Activated CD8-positive, alpha-beta memory T cell treated with anti-CD3 and anti-CD28 coated beads for 36 hours (primary cell): ENCODE measurements around the gene GRK7. TPM values are rescaled to one million over a fixed set of nuclear protein-coding genes. Genes with fewer than 3 reads are reported as not detected.
"Not testable (repeated sequence)": the region's sequence is repeated elsewhere in the genome, so short reads cannot be mapped to it uniquely, and the experiment has no call there.

Source experiments
- CTCF ChIA-PET: fragments of 350-600 bp; sonication (Branson Sonifier 250); formaldehyde crosslinking; loops from one replicate; lab custom pipeline; 2021; ENCODE audit warnings: antibody characterized with exemption; lab: Charles Lee
- POLR2A ChIA-PET: fragments of 350-600 bp; sonication (Branson Sonifier 250); formaldehyde crosslinking; loops from one replicate; lab custom pipeline; 2021; ENCODE audit warnings: antibody characterized with exemption; lab: Charles Lee
- total RNA-seq, 2 experiments: library from RNA; stranded (reverse); gene quantifications; one replicate each; pipeline ENCODE4 v1.2.3, GENCODE V29; 2021

GRK7 gene
- total RNA-seq, 2 experiments from 2014 or later = 0.04 TPM; not detected in 1

- POLR2A ChIA-PET = no interaction called here
- CTCF ChIA-PET = no interaction called here
Observed at GRCh38 chr3:141784531-141784930, 21.3 kb downstream of the GRK7 start.

- ChIA-PET CTCF (no interaction called here), POLR2A (no interaction called here)
Observed at GRCh38 chr3:141788149-141788548, 24.9 kb downstream of the GRK7 start.

GRCh38 chr3:141788750-141789149 lies 25.5 kb downstream of the GRK7 start:
- CTCF ChIA-PET, POLR2A ChIA-PET: not testable (repeated sequence)

DNA sequence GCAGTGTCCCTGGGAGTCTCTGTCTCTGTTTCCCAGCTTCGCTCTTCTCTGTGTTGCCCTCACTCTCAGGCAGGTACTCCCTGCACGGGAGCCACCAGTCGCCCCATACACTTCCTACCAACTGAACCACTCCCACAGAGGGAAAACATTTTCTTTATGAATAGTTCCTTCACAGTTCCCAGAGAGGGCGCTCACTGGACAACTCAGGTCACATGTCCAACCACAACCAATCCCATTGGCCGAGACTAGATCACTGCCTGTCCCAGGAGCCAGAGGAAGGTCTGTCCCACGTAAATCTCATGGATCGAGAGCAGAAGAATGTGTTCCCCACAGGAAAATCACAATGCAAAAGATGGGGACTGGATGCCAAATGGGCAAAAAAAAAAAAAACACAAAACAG lies 26.1 kb downstream of the GRK7 start:
- CTCF ChIA-PET = interaction anchor here (0.6 kb wide), 1 partner anchor 437 kb away, joined by 5 read pairs; no protein-coding TSS in a partner anchor
- POLR2A ChIA-PET = no interaction called here

GRCh38 chr3:141790171-141790570 lies 27.0 kb downstream of the GRK7 start:
- POLR2A ChIA-PET = no interaction called here
- CTCF ChIA-PET = interaction anchor here (0.7 kb wide), 1 partner anchor 8 kb away, joined by 3 read pairs; no protein-coding TSS in a partner anchor

DNA sequence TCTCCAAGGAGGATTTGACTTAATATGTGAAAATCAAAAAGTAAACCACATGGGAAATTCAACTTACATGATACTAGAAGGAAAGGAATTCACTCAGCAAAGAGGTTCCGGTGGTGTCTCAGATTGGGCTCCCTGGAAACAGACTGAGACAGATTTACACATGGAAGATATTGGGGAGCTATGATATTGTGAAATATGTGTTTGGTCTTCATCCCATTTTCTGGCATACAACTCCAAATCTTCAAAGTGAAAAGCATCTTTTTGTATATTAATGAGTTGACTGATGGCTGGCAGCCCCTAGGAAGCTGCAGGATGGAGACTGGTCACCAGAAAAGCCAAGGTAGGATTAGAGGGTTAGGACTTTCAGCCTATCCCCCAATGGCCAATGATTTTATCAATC lies 29.3 kb downstream of the GRK7 start:
- POLR2A ChIA-PET = no interaction called here
- CTCF ChIA-PET = interaction anchor here (0.7 kb wide), 1 partner anchor 993 kb away, joined by 3 read pairs; no protein-coding TSS in a partner anchor

DNA sequence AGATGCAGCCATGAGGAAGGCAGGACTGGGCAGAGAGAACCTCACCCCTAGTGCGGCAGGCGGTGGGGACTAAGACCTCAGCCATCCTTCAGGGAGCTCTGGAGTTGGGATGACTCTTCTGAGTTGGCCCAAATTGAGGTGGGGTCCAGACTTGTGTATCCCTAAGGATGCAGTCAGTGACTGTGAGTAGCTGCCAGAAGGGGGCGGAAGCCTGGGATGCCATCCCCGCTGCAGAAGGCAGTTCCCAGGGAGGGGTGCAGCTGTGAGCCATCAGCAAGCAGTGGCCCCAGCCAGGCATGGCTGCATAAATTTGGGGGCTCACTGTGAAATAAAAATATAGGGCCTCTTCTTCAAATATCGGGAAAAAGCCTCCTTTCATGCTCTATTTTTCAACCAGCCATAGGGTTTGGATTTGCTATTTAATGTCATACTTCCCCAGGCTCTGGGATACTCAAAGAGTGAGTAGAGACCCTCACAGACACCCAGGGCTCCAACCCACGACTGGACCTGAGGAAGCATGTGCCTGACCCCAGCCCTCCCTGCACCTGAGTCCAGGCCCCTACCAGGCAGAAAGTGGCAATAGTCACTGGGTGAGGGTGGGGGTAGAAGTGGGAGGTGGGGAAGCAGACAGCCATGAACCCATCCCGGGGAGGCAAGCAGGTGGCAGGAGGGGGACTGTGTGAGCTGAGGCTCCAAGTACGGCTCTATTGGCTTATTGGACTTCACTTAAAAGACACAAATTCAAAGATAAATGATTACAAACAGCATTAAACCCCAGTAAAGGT lies 30.5 kb downstream of the GRK7 start:
- CTCF ChIA-PET = no interaction called here
- POLR2A ChIA-PET = interaction anchor here (0.5 kb wide), 1 partner anchor 59 kb away, joined by 5 read pairs; no protein-coding TSS in a partner anchor

DNA sequence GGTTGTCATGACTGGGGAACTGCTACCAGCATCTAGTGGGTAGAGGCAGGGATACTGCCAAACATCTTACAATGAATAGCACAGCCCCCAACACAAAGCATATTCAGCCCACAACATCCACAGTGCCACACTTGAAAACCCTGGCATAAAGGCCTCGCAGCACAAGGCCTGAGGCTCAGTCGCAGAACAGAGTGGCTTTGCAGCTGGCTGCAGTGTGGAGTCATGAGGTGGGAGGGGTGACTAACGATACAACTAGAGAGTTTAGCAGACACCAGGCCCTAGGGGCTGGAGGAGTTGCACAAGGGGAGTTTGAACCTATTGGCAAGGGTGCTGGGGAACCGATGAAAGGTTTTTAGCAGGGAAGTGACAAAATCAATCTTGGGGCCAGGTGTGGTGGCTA lies 32.1 kb downstream of the GRK7 start:
- ChIA-PET CTCF (interaction anchor here (0.6 to 1.5 kb wide), 3 partner anchors 9 to 80 kb away, joined by 3 read pairs; partner anchors contain the start of gene RNF7), POLR2A (no interaction called here)

DNA sequence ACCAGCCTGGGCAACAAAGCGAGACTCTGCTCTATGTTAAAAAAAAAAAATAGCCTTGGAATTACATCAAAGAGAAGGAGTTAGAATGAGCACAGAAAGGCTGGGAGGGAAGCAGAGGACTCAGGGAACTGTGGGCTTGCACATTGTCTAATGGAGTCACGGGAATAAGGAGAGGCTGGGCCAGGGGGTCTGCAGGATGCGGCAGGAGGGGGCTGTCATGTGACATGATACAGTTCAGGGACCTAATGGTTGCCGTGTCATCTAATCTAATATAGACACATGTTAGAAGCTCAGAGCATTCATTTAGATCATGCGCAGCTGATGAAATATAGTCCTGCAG lies 32.5 kb downstream of the GRK7 start:
- CTCF ChIA-PET = interaction anchor here (1.3 to 1.5 kb wide), 3 partner anchors 12 to 80 kb away, joined by 3 read pairs; partner anchors contain the start of gene RNF7

GRCh38 chr3:141796081-141796888 lies 33.1 kb downstream of the GRK7 start:
- ChIA-PET CTCF (interaction anchor here (0.6 to 2.6 kb wide), 6 partner anchors 13 to 192 kb away, joined by 3 to 9 read pairs (median 3); partner anchors contain the start of gene RNF7), POLR2A (interaction anchor here (0.5 to 3.2 kb wide), 6 partner anchors 13 to 206 kb away, joined by 3 to 25 read pairs (median 3); partner anchors contain the start of genes ATP1B3 and RNF7)

More for the DNA sequence above, 32.5 kb downstream of the GRK7 start:
- POLR2A ChIA-PET = interaction anchor here (0.5 to 3.2 kb wide), 2 partner anchors 81 to 206 kb away, joined by 3 to 25 read pairs; partner anchors contain the start of gene ATP1B3

DNA sequence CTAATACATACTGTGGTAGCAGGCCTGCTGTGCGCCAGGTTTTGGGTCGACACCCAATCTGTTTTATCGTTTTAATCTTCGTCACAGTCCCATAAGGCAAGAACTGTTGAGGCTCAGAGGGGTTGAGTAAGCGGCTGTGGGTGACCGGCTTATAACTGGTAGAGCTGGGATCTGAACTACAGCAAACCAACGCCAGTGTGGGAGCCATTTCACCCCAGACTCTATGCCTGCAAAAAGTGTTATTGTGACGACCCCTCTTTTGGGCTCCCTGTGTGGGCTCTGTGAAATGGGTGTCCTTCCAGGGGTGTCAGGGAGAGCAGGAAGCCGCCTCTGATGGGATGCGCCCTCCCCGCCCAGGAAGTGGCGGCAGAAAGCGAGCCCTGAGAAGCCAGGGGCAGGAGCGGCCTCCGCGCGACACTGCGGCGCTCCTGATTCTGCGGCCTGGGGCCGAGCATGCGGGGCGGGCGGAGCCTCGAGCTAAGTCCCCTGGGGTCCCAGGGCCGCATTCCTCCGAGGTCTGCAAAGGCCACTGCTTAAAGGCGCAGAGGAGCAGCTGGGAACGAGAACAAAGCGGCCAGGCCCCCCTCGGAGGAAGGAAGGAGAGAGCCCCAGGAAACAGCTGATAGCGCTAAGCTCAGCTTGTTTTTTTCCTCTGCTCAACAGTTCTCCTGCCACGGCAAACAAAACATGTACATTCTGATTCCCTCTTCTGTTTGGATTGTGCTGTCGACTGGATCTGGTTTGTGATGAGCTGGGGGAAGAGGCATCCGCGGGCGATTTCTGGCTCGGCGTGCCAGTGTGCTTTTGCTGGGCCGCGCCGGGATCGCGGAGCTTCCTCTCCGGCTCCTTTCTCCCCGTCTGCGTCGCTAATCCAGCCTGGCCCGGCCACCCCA lies 33.9 kb downstream of the GRK7 start:
- CTCF ChIA-PET = interaction anchor here (0.6 to 2.6 kb wide), 10 partner anchors 14 to 311 kb away, joined by 3 to 9 read pairs (median 3); partner anchors contain the start of genes ATP1B3 and RNF7
- POLR2A ChIA-PET = interaction anchor here (0.5 to 3.2 kb wide), 6 partner anchors 14 to 107 kb away, joined by 3 to 25 read pairs (median 9); partner anchors contain the start of genes ATP1B3 and RNF7

- POLR2A ChIA-PET = interaction anchor here (0.7 to 3.2 kb wide), 5 partner anchors 15 to 78 kb away, joined by 3 to 25 read pairs (median 3); partner anchors contain the start of genes ATP1B3 and RNF7
- CTCF ChIA-PET = interaction anchor here (0.6 to 2.6 kb wide), 7 partner anchors 7 to 312 kb away, joined by 3 to 9 read pairs (median 3); partner anchors contain the start of genes ATP1B3 and RNF7
Observed at GRCh38 chr3:141797819-141798447, 34.7 kb downstream of the GRK7 start.

DNA sequence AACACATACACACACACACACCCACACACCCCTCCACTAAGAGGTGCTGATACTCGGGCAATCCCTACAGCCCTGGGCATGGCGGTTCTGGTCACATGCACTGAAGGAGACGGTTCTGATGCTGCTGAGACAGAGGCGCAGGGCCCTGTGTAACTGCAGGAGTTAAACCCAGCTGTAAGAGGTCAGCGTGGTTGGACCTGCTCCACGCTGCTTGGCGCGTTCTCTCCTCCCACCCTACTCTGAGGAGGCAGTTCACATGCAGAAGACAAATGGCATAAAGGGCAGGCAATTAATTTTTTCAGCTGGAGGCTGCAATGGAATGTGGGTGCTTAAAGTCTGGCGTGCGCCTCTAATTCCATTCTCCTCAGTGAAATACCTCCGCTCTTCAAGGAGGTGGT lies 35.2 kb downstream of the GRK7 start:
- ChIA-PET POLR2A (interaction anchor here (0.7 to 3.2 kb wide), 2 partner anchors 42 to 78 kb away, joined by 3 to 25 read pairs; partner anchors contain the start of gene ATP1B3), CTCF (interaction anchor here (0.6 to 2.6 kb wide), 3 partner anchors 8 to 60 kb away, joined by 3 to 9 read pairs (median 6); partner anchors contain the start of gene RNF7)

DNA sequence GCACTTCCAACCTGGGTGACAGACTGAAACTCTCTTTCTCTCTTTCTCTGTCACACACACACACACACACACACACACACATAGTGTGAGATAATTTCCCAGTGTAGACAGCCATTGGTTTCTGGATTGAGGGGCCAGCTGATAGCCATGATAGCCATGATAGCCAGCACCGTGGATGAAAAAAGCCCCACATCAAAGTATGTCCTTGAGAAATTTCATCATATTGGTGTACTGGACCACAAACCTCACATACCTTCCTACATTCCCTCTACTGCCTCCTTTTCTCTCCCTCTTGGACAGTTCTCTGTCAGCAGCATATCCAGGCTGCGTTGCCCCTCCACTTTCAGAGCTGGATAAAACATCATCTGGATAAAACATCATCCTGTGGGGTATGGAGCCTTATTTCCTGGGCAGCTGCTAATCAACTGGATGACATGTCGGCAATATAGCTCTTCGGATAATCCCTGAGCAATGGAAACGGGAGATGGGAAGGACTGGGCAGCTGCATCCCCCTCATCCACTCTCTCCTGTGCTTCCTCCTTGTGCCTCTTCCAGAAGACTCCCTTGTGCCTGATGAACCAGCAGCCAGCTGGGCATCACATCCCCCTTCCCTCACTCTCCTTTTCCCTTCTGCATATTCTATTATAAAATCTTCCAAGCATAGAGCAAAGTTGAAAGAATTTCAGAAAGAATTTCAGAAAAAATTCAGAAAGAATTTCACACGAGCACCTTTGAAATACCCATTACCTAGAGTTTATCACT lies 39.3 kb downstream of the GRK7 start:
- ChIA-PET POLR2A (no interaction called here), CTCF (no interaction called here)

DNA sequence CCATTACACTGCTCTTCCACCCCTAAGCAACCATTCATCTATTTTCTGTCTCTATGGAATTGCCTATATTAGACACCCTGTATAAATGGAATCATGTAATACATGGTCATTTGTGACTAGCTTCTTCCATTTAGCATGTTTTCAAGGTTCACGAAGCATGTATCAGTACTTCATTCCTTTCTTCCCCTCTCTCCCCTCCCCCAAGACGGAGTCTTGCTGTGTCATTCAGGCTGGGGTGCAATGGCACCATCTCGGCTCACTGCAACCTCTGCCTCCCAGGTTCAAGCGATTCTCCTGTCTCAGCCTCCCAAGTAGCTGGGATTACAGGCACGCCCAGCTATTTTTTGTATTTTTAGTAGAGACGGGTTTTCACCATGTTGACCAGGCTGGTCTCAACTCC lies 40.3 kb downstream of the GRK7 start:
- CTCF ChIA-PET, POLR2A ChIA-PET: not testable (repeated sequence)

DNA sequence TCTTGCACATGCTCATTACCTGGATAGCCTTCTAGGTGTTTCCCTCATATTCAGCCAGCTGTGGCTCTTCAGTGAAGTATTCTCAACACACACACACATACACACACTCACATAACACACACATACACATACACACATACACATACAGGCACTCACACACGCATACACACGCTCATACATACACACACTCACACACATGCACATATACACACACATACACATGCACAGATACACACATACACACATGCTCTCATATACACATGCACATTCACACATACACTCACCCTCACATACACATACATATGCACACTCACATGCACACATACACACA lies 41.2 kb downstream of the GRK7 start:
- CTCF ChIA-PET = no interaction called here
- POLR2A ChIA-PET = no interaction called here
